Measurements from ENCODE around the gene RWDD4.

The RWDD4 gene

DNA sequence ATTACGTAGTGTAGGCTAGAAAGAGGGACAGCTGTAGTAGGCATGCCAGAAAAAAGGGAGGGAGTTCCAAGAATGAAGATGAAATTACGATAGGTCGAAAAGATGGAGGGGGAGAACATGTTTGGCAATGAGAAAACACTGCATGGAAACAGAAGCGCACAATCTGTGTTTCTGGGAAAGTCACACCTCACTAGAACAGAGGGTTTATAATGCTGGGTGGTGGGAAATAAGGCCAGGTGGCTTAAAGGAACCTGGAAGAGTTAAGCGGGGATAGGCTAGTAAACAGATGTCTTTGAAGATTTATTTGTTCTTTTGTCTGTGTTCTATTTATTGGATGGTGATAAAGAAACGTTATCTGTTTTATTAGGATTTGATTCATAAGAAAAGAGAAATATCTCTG lies 29.2 kb upstream of the RWDD4 start:
- Histone ChIP-seq H3K4me1 (no peaks in the 10 kb centered on the region), H3K9me3 (no peaks in the 10 kb centered on the region), H3K36me3 (peaks cover 38% of the 10 kb centered on the region), H3K4me3 (ENCODE audit: low read depth, low read length) (no peak overlapping the region), H3K27me3 (no peaks in the 10 kb centered on the region)
- TF ChIP-seq, protein P1, sequence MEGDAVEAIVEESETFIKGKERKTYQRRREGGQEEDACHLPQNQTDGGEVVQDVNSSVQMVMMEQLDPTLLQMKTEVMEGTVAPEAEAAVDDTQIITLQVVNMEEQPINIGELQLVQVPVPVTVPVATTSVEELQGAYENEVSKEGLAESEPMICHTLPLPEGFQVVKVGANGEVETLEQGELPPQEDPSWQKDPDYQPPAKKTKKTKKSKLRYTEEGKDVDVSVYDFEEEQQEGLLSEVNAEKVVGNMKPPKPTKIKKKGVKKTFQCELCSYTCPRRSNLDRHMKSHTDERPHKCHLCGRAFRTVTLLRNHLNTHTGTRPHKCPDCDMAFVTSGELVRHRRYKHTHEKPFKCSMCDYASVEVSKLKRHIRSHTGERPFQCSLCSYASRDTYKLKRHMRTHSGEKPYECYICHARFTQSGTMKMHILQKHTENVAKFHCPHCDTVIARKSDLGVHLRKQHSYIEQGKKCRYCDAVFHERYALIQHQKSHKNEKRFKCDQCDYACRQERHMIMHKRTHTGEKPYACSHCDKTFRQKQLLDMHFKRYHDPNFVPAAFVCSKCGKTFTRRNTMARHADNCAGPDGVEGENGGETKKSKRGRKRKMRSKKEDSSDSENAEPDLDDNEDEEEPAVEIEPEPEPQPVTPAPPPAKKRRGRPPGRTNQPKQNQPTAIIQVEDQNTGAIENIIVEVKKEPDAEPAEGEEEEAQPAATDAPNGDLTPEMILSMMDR (IDR thresholded peaks at IDR 0.05; ENCODE audit: low read depth, low read length): no peak
- no peak for DNase-seq

DNA sequence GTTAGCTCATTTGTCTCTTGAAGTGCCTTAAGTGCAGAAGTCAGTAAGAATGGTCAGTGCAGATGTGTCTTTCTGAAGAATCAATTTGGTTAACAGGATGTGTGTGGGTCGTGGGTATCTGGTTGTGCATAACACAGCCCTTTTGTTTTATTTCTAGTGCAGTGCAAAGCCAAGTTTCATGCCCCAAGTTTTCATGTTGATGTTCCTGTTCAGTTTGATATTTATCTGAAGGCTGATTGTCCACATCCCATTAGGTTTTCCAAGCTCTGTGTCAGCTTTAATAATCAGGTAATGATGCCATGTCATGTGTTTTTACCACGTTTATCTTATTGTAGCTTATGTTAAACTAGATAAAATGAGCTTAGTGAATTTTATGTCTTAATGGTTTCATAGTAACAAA lies 27.5 kb upstream of the RWDD4 start:
- H3K4me3 ChIP-seq (ENCODE audit: low read depth, low read length): no peak overlapping the region
- DNase-seq: no peak
- no peaks in the 10 kb centered on the region for H3K4me1 ChIP-seq
- H3K9me3 ChIP-seq: no peaks in the 10 kb centered on the region
- TF ChIP-seq, protein P1 (IDR thresholded peaks at IDR 0.05; ENCODE audit: low read depth, low read length): no peak
- H3K36me3 ChIP-seq: peaks cover 30% of the 10 kb centered on the region
- no peaks in the 10 kb centered on the region for H3K27me3 ChIP-seq

DNA sequence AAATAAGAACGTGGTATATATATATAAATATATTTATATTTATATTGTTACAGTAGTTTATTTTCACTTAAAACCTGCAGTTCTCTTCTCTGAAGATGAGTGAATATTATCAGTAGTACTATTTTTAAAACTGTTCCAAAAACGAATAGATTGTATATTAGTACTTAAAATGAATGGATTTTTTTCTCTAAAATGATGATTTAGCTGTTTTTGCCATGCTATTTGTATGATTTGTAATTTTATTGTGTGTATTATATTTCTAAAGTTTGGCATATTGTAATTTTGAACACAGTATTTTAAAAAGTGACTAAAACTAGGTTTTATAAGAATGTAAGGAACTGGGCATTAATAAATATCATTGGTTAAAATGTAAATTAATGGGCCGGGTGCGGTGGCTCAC lies 22.1 kb upstream of the RWDD4 start:
- Histone ChIP-seq H3K4me3 (ENCODE audit: low read depth, low read length) (no peak overlapping the region), H3K36me3 (peaks cover 34% of the 10 kb centered on the region), H3K9me3 (no peaks in the 10 kb centered on the region), H3K4me1 (no peaks in the 10 kb centered on the region), H3K27me3 (no peaks in the 10 kb centered on the region)
- TF ChIP-seq, protein P1 (IDR thresholded peaks at IDR 0.05; ENCODE audit: low read depth, low read length): no peak
- no peak for DNase-seq

DNA sequence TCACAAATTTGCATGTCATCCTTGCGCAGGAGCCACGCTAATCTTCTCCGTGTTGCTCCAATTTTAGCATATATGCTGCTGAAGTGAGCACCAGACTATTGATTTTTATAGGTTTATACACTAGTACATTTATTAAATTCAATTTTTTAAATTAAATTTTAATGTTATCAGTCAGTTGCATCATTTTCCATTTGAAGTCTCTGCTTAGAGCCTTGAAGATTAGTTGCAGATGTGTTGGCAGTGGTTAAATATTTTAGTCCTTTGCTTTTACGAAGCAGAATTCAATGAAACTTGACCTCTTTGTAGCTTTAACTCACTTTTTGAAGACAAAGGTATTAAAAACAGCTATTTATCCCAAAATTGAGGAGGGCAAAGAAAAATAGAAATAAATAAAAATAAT lies 16.6 kb upstream of the RWDD4 start:
- no peaks in the 10 kb centered on the region for H3K4me1 ChIP-seq
- TF ChIP-seq, protein P1 (IDR thresholded peaks at IDR 0.05; ENCODE audit: low read depth, low read length): no peak
- H3K9me3 ChIP-seq: no peaks in the 10 kb centered on the region
- no peaks in the 10 kb centered on the region for H3K27me3 ChIP-seq
- peaks cover 7% of the 10 kb centered on the region for H3K36me3 ChIP-seq
- H3K4me3 ChIP-seq (ENCODE audit: low read depth, low read length): no peak overlapping the region
- DNase-seq: no peak

DNA sequence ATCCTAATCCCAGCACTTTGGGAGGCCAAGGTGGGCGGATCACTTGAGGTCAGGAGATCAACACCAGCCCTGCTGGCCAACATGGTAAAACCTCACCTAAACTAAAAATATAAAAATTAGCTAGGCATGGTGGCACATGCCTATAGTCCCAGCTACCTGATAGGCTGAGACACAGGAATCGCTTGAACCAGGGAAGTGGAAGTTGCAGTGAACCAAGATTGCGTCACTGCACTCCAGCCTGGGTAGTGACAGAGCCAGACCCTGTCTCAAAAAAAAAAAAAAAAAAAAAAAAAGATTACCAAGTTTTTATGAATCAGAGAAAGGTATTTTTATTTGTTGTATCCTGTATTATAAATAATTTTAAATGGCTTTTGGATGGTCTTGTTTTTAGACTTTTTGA lies 15.2 kb upstream of the RWDD4 start:
- no peak for DNase-seq
- Histone ChIP-seq H3K9me3 (no peaks in the 10 kb centered on the region), H3K4me3 (ENCODE audit: low read depth, low read length) (no peak overlapping the region), H3K36me3 (peaks cover 8% of the 10 kb centered on the region), H3K4me1 (no peaks in the 10 kb centered on the region), H3K27me3 (no peaks in the 10 kb centered on the region)
- TF ChIP-seq, protein P1 (IDR thresholded peaks at IDR 0.05; ENCODE audit: low read depth, low read length): no peak

DNA sequence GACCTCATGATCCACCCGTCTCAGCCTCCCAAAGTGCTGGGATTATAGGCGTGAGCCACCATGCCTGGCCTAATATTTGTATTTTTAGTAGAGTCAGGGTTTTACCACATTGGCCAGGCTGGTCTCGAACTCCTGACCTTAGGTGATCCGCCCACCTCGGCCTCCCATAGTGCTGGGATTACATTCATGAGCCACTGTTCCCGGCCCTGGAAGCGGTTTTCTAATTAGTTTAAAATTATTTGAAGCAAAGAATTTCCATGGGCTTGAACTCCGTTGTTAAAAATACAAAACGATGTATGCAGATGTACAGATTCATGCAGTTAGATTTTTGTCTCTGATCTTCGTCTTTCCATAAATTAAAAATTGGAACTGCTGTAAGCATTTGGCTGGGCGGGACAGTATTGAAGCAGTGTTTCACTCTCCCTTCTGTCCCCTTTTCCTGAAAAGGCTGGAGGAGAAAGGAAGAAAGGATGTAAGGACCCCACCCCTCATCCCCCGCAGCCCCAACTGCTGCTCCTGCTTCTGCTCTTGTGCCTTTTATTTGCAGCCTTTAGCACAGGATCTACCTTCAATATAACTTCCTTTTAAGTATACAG lies 12.1 kb upstream of the RWDD4 start:
- Histone ChIP-seq H3K36me3 (peaks cover 27% of the 10 kb centered on the region), H3K4me3 (ENCODE audit: low read depth, low read length) (no peak overlapping the region), H3K9me3 (no peaks in the 10 kb centered on the region), H3K27me3 (no peaks in the 10 kb centered on the region), H3K4me1 (no peaks in the 10 kb centered on the region)
- DNase-seq: no peak
- TF ChIP-seq, protein P1 (IDR thresholded peaks at IDR 0.05; ENCODE audit: low read depth, low read length): no peak

Measured in BE2C (cell line).